MV-4-11 (cell line): ENCODE measurements around the gene C2orf72.
"Not testable (repeated sequence)": the region's sequence is repeated elsewhere in the genome, so short reads cannot be mapped to it uniquely, and the experiment has no call there.

Source experiments
- DNase-seq: peaks from one replicate; lab custom pipeline; 2025; lab: John Stamatoyannopoulos, UW

The C2orf72 gene

DNA sequence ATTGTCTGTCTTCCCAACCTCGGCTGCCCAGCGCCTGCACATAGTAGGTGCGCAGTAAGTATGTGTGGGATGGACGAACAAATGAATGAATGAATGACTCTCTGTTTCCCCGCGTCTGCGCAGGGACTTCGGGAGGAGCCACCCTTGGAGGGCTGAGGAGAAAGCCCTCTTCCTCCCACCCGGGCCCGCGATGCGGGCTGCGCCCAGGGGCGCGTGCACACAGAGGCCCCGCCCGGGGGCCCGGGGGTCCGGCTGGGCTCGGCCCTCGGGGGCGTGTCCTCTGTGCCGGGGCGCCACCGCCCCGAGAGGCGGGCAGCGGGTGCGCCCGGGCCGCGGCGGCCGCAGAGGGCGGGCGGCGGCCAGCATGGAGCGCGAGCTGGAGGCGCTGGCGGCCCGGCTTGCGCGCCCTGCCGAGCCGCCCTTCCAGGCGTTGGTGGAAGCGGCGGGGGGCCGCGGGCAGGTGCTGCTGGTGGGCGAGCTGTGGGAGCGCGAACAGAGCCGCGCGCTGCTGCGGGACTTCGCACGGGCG lies at the start of gene C2orf72:
TSS of gene C2orf72 (plus strand) at position 322 of the 529 bp plus-strand sequence. CDS start at position 365, 43 bp downstream.
- DNase-seq, result no peak

DNA sequence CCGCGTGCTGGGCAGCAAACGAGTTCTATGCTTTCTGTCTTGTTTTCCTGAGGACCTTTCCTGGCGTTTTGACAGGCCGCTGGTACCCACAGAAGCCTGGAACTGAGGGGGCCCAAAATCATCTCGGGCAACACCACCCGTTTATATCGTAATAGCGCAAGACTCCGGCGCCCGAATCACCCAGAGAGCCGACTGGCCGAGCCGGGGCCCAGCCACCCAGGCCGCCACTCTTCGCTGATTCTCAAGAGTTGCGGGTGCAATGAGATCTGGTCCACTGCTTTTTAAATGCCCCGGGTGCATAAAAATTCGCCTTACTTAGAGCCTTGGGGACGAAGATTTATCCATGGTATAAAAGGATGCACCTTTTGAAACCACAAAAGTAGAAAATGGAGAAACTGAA lies 47.6 kb upstream of the C2orf72 start:
- DNase-seq, result no peak

GRCh38 chr2:230990131-230990898 lies 47.0 kb upstream of the C2orf72 start:
- DNase-seq, result no peak

- DNase-seq, result no peak
Measured at GRCh38 chr2:230990899-230991150, 46.5 kb upstream of the C2orf72 start.

GRCh38 chr2:230991598-230991997 lies 45.7 kb upstream of the C2orf72 start:
- DNase-seq, result no peak

DNA sequence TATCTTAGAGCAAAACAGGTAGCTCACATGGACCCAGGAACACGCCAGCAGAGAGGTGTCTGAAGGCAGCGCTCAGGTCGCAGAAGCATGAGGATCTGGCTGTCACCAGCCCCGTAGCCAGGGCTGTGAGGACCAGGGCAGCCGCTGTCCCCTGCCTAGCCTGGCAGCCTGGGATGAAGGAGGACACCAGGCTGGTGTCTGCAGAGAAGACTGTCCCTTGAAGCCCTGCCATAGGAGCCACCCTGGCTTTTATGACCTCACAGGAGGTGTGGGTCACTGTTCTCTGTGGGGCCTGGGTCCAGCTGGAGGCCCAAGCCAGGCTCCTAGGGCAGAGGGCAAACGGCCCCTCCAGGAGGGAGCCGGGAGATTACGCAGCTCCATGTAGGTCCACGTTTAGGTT lies 41.5 kb upstream of the C2orf72 start, which contains the start of gene SPATA3:
TSS of gene SPATA3 (plus strand) at position 301 of the 400 bp plus-strand sequence. CDS start 113 bp downstream, outside the sequence.
- no peak for DNase-seq

- DNase-seq, result no peak
Measured at GRCh38 chr2:230996661-230997060, 40.7 kb upstream of the C2orf72 start.

- DNase-seq, result peak; percentile 13
Measured at GRCh38 chr2:230998882-230999281, 38.4 kb upstream of the C2orf72 start.

GRCh38 chr2:230999477-230999876 lies 37.8 kb upstream of the C2orf72 start:
- DNase-seq, result no peak

GRCh38 chr2:231000211-231000904 lies 37.0 kb upstream of the C2orf72 start:
- no peak for DNase-seq

DNA sequence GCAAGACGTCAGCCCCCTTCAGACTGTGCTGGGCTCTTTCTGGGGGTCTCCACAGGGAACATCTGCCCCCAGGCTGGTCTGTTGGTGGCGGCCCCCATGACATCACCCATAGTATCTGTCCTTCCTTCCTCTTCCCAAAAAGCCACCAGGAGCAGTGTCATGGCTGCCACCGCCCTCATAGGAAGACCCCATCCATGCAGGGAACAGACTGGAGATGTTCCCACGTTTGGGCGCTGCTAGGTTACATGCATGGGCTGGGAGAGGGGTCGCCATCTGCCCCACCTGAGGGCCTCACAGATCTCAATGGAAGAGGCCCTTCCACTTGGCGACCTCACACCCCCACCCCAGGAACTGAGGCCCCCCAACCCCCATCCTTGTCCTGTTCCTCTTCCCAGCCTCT lies 36.3 kb upstream of the C2orf72 start:
- no peak for DNase-seq

GRCh38 chr2:231001921-231002320 lies 35.4 kb upstream of the C2orf72 start:
- DNase-seq, result no peak

DNA sequence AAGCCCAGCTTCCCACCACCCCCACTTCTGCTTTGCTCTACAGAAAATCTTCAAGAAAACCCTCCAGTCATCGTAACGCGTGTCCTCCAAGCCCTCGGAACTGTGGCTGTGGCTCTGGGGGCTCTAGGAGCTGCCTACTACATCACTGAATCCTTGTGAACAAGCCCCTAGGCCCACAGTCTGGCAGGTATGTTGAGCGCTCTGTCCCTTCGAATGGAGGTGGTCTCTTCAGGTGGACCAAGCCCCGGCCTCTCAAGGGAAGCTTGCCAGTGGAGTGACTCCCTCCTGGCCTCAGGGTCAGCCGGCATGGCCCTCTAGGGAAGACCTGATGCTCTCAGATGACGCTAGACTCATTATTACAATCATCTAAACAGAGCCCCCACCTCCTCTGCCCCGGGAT lies 34.7 kb upstream of the C2orf72 start:
- DNase-seq, result no peak

DNA sequence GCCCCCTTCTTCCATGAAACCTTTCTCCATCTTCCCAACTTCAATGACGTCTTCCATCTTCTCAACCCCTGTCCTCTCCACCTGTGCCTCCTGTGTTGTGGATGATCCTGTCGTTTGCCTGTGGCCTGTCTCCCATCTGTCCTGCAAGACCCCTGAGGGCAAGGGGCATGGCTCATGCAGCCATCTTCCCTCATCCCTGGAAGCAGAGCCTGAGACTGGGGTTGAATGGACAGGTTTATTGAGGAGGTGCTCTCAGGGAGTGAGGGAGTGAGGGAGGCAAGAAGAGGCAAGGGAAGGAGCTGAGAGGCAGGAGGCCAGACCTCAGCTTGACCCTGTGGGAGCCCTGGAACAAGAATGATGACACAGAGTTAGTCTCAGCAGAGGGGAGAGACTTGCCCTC lies 34.1 kb upstream of the C2orf72 start:
- DNase-seq, result no peak

DNA sequence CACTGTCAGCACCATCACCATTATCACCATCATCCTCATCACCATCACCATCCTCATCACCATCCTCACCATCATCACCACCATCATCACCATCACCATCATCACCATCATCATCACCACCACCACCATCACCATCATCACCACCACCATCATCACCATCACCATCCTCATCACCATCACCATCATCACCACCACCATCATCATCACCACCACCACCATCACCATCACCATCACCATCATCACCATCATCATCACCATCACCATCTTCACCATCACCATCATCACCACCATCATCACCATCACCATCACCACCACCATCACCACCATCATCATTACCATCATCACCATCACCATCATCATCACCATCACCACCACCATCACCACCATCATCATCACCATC lies 32.4 kb upstream of the C2orf72 start:
- not testable (repeated sequence) for DNase-seq

DNA sequence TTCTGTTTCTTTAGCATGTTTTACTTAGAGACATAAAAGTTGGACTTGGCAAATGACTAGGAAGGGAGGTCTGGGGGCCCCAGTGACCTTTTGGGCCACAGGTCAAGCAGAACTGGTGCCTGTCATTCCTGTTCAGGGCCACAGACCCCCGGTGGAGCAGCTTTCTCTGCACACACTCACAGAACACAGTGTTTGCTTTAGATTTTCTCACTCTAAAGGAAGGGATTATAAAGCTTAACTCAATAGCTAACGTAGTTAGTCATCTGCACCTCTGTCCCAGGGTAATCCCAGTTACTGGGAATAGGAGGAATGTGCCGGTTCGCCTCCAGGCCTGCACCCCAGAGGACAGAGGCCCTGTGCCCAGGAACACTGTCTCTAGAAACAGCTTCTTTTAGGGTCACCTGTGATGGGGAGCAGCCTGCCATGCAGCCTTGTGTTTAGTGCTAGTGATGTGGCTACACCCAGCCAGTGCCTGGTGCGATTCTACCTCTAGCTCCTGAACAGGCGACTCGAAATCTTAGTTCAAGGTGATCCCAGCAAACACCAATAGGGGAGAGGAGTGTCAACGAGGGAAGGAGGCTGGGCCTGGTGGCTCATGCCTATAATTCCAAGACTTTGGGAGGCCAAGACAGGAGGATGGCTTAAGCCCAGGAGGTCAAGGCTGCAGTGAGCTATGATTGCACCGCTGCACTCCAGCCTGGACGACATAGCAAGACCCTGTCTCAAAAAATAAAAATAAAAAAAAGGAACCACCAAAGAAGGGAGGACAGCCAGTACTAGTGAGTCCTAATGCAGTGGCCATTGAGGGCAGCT lies 29.8 kb upstream of the C2orf72 start:
- DNase-seq, result no peak

DNA sequence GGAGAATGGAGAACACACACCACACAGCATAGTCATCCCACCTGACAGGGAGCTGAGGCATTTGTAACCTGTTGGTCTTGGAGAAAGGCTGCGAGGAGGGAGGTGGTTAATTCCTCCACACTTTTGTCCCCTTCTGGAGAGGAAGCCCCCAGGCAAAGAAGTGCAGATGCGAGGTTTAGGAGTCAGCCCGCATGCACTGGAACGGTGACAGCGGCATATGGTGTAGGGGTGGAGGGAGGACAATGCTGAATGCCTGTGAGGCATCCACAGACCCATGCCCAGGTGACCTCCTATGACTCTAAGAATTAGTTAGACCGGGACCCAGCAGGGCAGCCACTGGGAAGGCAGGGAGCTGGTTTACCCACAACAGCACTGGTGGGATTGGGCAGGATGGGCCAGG lies 29.2 kb upstream of the C2orf72 start:
- DNase-seq, result no peak

DNA sequence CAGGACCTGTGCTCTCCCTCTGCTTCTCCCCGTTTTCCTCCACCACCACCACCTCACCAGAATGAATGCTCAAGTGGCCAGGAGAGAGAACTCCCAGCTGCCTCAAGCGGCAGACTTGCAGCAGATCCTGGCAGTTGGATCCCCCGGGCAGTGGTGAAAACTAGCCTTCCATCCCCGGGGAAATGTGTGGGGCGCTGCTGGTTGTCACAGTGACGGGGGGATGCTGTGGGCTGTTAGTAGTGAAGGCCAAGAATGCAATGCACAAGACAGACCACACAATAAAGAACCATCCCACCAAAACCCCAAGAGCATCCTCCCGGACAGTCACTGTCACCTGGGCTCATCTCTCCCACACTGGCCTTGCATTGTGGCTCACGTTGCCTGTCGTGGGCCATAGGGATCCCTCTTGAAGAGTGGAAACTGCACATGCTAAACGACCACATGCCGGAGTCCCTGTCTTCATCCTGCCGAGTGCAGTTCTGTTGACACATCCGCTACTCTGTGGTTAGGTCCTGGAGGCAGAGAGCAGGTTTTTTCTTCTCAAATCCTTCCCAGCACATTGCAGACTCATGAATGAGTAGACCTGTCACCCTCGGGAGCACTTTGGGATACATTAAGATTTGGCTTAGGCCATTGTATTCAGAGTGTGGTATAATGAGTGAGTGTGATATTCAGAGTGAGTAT lies 27.9 kb upstream of the C2orf72 start:
- DNase-seq, result no peak

GRCh38 chr2:231010201-231010730 lies 27.1 kb upstream of the C2orf72 start:
- no peak for DNase-seq

GRCh38 chr2:231011526-231011925 lies 25.8 kb upstream of the C2orf72 start:
- DNase-seq, result no peak

- DNase-seq, result no peak
Measured at GRCh38 chr2:231012463-231012862, 24.9 kb upstream of the C2orf72 start.

DNA sequence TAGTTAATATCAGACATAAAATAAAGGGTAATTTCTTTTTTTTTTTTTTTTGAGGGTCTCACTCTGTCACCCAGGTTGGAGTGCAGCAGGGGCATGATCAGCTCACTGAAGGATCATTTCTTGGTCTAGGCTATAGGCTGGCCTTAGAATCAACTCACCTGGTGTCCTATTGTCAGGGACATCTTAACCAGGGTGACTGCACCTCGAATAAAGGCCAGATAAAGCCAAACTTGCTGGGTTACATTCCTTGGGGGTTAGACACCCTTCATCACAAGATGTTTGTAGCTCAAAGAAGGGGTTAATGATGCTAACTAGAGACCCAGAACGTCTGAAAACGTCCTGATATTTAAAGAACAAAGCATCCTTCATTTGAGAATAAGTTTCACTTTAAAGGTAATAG lies 23.5 kb upstream of the C2orf72 start:
- DNase-seq, result no peak
